ENCODE results near the gene PIF1.
A peak's percentile ranks its signal among the peaks of the same experiment; 100 is the strongest.
"Not testable (repeated sequence)": the region's sequence is repeated elsewhere in the genome, so short reads cannot be mapped to it uniquely, and the experiment has no call there.

PIF1 gene

GRCh38 chr15:64809649-64810496, 15.6 kb downstream of the PIF1 start:
- peak; percentile 40 for DNase-seq (ENCODE audit: low read depth)

DNA sequence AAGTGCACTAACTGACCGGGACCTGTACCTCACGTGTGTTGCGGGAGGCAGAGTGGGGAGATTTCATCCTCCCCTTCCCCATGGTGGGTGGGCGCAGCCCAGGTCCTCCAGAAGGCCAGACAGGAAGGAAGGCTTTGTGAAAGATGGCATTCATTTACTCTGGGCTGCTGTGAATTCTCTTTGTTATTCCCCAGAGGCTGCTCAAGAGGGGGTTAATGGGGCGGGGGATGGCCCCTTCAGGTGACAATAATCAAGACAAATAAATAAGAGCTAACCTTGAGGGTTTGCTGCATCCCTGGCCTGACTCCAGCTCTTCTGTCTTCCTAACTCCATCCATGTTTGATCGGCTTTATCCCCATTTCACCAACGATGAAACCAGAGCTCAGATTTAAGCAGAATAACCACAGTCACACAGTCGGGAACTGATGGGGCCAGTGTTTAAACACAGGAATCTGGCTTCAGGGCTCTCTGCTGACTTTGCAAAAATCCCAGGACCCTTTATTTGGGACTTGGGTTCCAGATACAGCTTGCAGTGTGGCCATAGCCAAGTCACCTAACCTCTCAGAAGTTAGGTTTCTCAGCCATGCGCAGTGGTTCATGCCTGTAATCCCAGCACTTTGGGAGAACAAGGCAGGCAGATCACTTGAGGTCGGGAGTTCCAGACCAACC, 16.5 kb downstream of the PIF1 start:
- no peak for DNase-seq (ENCODE audit: low read depth)

GRCh38 chr15:64807751-64808222, 17.7 kb downstream of the PIF1 start:
- no peak for DNase-seq (ENCODE audit: low read depth)

DNA sequence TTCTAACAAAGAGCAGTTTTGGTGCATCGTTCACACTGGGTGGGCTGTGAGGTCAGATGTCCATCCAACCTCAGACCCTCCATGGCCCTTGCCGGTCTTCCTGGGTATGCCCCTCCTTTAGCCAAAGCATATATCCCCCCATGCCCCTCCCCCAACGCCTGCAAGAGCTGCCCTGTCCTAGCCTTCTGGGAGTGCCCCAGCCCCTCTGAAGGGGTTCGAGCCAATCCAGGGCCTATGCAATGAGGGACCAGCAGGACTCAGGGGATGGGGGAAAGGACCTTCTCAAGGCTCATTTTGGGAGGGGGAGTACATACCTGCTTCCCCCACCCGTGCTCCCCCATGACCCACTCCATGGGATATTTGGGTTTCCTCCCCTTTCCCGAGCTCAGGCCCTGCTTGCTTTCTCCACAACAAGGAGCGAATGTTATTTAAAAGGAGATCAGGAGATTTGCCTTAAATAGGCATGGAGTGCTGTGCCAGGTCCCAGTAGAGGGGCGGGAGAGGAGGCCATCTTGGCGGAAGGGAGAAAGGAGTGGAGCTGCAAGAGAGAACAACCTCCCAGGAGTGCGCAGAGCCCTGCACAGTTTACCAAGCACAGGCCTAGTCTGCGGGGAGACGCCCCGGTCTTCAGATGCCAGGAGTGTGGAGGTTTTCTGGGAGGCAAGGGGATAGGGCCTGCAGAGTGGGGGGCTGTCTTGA, 18.2 kb downstream of the PIF1 start:
- no peak for DNase-seq (ENCODE audit: low read depth)

DNA sequence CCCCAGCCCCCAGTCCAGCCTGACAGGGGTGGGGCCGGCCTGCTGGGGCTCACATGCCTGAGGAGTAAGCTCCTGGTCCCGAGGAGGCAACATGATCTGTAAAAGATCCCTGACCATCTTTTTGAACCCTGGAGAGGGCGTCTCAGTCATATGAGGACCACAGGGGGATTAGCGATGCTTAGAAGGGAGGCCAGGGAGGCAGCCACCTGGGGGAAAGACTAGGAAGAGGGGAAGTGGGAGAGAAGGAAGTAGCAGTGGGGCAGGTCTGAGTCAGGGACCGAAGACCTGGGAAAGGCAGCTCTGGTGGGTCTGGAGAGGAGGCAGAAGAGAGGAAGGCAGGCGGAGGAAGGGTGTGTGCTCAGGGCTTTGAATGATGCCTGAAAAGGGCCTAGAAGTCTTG, 18.9 kb downstream of the PIF1 start:
- DNase-seq (ENCODE audit: low read depth) = no peak

- DNase-seq (ENCODE audit: low read depth) = no peak
These were observed 20.8 kb downstream of the PIF1 start for GRCh38 chr15:64804619-64805018.

DNA sequence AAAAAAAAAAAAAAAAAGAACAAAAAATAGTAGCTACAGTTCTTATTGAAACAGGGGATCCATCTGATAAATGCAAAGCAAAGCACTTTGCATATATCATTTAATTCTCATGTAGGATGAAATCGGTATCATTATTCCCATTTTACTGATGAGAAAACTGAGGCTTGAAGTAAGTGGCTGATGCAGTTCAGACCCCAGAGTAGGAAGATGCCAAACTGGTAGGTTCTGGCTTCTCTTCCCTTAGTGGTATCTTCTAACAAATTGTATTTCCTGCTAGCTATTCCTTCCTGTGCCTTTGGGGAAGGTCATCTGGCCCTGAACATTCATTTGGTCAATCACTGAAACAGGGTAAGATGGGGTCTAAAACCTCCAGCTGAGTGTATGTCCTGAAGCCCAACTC, 21.9 kb downstream of the PIF1 start:
- no peak for DNase-seq (ENCODE audit: low read depth)

- no peak for DNase-seq (ENCODE audit: low read depth)
These were observed 25.0 kb downstream of the PIF1 start for GRCh38 chr15:64800476-64800875.

DNA sequence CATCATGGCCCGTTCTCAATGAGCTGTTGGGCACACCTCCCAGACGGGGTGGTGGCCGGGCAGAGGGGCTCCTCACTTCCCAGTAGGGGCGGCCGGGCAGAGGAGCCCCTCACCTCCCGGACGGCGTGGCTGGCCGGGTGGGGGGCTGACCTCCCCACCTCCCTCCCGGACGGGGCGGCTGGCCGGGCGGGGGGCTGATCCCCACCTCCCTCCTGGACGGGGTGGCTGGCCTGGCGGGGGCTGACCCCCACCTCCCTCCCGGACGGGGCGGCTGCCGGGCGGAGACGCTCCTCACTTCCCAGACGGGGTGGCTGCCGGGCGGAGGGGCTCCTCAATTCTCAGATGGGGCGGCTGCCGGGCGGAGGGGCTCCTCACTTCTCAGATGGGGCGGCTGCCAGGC, 26.5 kb downstream of the PIF1 start:
- DNase-seq (ENCODE audit: low read depth) = not testable (repeated sequence)

DNA sequence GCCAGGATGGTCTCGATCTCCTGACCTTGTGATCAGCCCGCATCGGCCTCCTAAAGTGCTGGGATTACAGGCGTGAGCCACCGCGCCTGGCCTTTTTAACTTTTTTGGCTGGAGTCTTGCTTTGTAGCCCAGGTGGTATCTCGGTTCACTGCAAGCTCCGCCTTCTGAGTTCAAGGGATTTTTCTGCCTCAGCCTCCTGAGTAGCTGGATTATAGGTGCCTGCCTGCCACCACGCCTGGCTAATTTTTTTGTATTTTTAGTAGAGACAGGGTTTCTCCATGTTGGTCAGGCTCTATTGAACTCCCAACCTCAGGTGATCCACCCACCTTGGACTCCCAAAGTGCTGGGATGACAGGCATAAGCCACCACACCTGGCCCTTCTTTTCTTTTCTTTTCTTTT, 29.5 kb downstream of the PIF1 start:
- not testable (repeated sequence) for DNase-seq (ENCODE audit: low read depth)

- not testable (repeated sequence) for DNase-seq (ENCODE audit: low read depth)
These were observed 30.1 kb downstream of the PIF1 start for GRCh38 chr15:64795299-64795698.

DNA sequence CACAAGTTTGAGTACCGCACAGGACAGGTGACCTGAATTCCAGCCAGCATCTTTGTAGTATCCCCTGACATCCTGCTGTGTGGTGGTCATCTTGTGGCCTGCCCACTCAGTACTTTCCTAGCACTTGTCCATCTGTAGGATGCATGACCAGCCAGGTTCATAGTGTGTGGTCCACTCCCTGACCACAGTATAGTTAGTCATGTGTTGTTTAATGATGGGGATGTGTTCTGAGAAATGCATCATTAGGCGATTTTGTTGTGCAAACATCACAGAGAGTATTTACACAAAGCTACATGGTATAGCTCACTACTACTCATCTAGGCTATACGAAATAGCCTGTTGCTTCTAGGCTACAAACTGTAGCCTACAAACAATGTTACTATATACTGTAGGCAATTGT, 33.2 kb downstream of the PIF1 start:
- DNase-seq (ENCODE audit: low read depth) = no peak

- DNase-seq (ENCODE audit: low read depth) = no peak
These were observed 34.0 kb downstream of the PIF1 start for GRCh38 chr15:64791401-64791800.

GRCh38 chr15:64783796-64784195, 41.7 kb downstream of the PIF1 start:
- no peak for DNase-seq (ENCODE audit: low read depth)

DNA sequence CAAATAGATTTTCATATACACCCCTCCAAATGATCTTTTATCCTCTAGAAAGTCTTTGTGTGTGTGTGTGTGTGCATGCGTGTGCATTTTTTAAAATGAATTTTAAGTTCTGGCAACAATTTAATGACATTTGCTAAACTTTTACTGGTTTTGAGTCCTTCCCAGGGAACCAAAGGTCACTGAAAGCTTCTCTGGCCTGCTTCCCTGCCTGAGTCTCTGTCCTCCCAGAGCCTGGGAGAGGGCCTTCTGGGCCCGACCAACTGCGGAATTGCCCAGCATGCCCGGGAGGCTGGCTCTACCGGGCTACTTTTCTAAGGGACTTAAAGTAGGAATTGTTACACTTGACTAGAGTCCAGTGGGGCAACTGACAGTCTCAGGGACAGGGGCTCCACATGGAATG, 42.7 kb downstream of the PIF1 start:
- DNase-seq (ENCODE audit: low read depth) = no peak

- DNase-seq (ENCODE audit: low read depth) = no peak
These were observed 44.1 kb downstream of the PIF1 start for GRCh38 chr15:64781299-64781698.

GRCh38 chr15:64780600-64781156, 44.8 kb downstream of the PIF1 start:
- no peak for DNase-seq (ENCODE audit: low read depth)

DNA sequence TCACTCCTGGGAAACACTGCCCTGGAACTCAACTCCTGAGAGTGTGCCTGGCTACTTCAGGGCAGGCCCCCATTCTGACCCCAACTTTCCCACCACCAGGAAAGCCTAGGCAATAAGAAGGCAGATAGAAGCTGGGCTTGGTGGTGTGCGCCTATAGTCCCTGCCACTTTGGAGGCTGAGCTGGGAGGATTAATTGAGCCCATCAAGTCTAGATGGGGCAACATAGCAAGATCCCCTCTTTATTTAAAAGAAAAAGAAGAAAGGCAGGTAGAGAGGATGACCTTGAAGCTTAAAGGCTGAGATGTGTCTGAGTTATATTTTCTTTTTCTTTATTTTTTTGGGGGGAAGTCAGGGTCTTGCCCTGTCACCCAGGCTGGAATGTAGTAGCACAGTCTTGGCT, 45.8 kb downstream of the PIF1 start:
- no peak for DNase-seq (ENCODE audit: low read depth)

DNA sequence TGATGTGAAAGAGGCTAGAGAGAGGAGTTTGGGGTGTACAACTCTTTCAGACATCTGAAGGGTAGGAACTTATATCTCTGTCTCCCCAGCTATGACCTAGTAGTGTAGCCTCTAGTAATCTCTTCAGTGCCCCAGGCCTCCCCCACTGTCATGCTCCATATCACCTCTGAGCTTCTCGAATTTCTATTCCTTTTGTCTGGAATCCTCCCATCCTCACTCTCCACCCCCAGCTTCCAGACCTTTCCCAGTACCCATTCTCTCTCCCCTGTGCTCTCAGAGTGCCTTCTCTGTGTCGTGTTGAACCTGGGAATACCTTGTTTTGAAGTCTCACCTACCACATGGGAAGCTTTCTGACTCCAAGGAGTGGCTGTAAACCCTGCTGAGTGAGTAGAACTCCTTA, 46.4 kb downstream of the PIF1 start:
- DNase-seq (ENCODE audit: low read depth) = no peak

DNA sequence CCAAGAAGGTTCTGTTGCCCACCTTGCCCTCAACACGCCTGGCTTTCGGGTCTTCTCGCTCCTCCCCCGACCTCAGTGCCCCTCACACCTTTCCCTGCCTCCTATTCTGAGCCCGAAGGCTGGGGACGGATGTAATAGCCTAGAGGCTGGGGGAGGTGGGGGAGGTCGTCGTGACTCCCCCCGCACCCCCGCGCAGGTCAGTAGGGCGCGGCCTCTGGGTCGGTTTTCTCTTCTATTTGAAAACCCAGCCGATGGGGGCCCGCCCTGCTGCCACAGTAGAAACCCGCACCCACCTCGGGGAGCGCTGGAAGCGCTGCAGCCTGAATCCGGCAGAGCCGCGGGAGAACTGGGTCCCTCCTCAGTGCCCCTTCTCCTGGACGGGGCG, 49.1 kb downstream of the PIF1 start:
- DNase-seq (ENCODE audit: low read depth) = no peak

DNA sequence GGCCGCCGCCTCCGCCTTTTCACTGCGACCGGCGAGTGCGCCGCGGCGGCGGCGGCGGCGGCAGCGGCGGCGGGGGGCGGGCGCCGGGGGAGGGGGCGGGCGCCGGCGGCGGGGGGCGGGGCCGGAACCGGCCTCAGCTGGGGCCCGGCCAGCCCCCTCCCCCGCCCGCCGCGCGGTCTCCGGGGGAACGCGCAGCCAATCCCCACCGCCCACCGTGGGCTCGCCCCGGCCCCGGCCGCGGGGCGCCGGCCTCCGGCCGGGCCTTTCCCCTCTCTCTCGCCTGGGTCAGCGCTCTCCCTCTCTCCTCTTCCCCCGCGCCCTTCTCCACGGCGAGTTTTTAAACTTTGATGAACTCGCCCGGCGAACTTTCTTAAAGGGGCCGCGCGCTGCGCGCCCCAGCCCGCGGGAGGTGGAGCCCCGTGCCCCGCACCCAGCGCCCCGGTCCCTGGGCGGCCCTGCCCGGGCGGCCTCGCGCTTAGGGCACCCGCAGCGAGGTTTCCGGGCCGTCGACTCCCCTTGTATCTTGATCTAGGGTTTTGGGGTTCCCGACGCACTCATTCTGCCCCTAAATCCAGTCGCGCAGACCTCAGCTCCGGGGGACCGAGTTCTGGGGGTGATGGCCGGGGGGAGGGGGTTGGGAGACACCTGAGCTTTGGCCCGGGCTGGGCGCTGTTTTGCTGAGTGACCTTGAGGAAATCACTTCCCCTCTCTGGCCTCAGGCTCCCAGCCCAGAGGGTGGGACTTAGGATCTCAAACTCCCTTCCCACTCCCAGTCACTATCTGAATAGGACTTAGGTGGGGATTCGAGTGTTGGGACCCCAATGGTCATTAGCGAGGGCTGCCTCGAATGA, 49.7 kb downstream of the PIF1 start, which contains the start of gene RBPMS2:
Gene RBPMS2, minus strand, starts transcription at position 39 of the 851 bp plus-strand sequence. CDS start 270 bp downstream, outside the sequence.
- no peak for DNase-seq (ENCODE audit: low read depth)

Measured in GM04504 (cell line).